ENCODE results near the gene YARS2.

YARS2 gene

DNA sequence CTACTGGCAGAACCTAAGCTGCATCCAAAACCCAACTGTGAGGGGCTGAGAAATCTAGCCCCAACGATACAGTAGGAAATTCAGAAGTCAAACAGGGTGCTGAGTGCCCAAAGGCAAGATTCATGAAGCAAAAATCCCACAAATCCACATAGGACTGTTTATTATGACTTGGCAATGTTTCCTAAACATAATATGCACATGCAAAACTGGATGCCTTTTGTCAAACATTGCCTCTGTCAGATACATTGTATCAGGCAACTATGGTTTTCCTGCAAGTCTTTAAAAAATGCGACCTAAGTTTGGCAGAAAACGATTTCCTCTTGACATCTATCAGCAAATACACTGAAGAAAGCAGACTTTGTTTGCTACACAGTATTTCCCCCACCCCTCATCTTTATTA, 27.3 kb upstream of the YARS2 start:
- no peak overlapping the region for H2BK120ac ChIP-seq (ENCODE audit: insufficient read depth, low read length, poor library complexity)
- H4K91ac ChIP-seq (ENCODE audit: low read depth, low read length), result no peak overlapping the region
- H3K4ac ChIP-seq (ENCODE audit: low read depth, low read length), result no peak overlapping the region
- no peak overlapping the region for H3K14ac ChIP-seq (ENCODE audit: low read length)
- H4K8ac ChIP-seq (ENCODE audit: low read depth, low read length), result no peak overlapping the region
- H2BK12ac ChIP-seq (ENCODE audit: low read length), result no peak overlapping the region
- no peaks in the 10 kb centered on the region for H3K79me2 ChIP-seq (ENCODE audit: control insufficient read depth, insufficient read depth, low read length, poor library complexity)
- peak overlapping the region; percentile 10 for H3K9ac ChIP-seq (ENCODE audit: low read length)
- peaks cover 0 to 4% of the 10 kb centered on the region in 2 experiments for H3K4me1 ChIP-seq (ENCODE audit: control insufficient read depth in 1 of 2, insufficient read depth in 2 of 2, low read length in 2 of 2)
- no peak overlapping the region for H3K23ac ChIP-seq (ENCODE audit: low read length)
- peaks cover 1% of the 10 kb centered on the region for H3K9me3 ChIP-seq (ENCODE audit: insufficient read depth, low read depth, low read length)
- H3K4me3 ChIP-seq (ENCODE audit: low read depth, low read length), result no peak overlapping the region
- peaks cover 1 to 2% of the 10 kb centered on the region in 2 experiments for H3K36me3 ChIP-seq (ENCODE audit: control insufficient read depth in 1 of 2, insufficient read depth in 2 of 2, low read length in 2 of 2)
- no peak overlapping the region for H4K12ac ChIP-seq (ENCODE audit: low read depth, low read length)
- no peak overlapping the region for H3K27ac ChIP-seq (ENCODE audit: low read depth, low read length)
- no peak overlapping the region for H2AK5ac ChIP-seq (ENCODE audit: low read length)
- no peak overlapping the region for H2BK5ac ChIP-seq (ENCODE audit: low read depth, low read length, poor library complexity)
- no peaks in the 10 kb centered on the region for H3K79me1 ChIP-seq (ENCODE audit: low read length)
- WGBS (ENCODE audit: extremely low coverage, insufficient coverage, insufficient read length), result no CpG with 5 or more reads among the region's 3 CpGs
- no peak overlapping the region for H3K4me2 ChIP-seq (ENCODE audit: low read length)
- no peaks in the 10 kb centered on the region for H3K27me3 ChIP-seq (ENCODE audit: insufficient read depth, low read length)
- DNase-seq, result no peak
- no peak overlapping the region for H2AFZ ChIP-seq (ENCODE audit: insufficient read depth, low read length, poor library complexity)
- no peak overlapping the region for H3K18ac ChIP-seq (ENCODE audit: low read length)

DNA sequence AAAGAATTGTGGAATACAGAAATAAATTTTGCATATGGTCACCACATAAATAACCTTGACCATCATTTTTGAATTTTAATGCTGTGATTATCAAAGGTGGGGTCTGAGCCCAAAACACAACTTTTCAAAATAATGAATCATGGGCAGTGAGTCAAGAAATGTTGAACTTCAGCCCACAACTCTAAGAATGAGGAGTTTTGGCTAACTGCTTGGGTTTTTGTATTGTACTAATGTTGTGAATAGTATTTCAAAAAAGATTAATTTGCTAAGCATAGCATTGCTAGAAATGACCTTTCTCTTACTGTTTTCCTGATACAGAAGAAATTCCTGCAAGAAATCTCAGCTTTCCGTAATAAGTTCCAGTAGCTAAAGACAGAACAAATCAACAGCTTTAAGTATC, 24.4 kb upstream of the YARS2 start:
- H3K4me3 ChIP-seq (ENCODE audit: low read depth, low read length), result no peak overlapping the region
- H3K79me1 ChIP-seq (ENCODE audit: low read length), result no peaks in the 10 kb centered on the region
- H3K4me1 ChIP-seq (ENCODE audit: control insufficient read depth in 1 of 2, insufficient read depth in 2 of 2, low read length in 2 of 2), result peaks cover 0 to 4% of the 10 kb centered on the region in 2 experiments
- H2BK12ac ChIP-seq (ENCODE audit: low read length), result no peak overlapping the region
- no peak overlapping the region for H4K12ac ChIP-seq (ENCODE audit: low read depth, low read length)
- no peak overlapping the region for H4K8ac ChIP-seq (ENCODE audit: low read depth, low read length)
- no peak overlapping the region for H3K14ac ChIP-seq (ENCODE audit: low read length)
- no CpG with 5 or more reads among the region's 1 CpG for WGBS (ENCODE audit: extremely low coverage, insufficient coverage, insufficient read length)
- no peak overlapping the region for H2AK5ac ChIP-seq (ENCODE audit: low read length)
- no peaks in the 10 kb centered on the region for H3K27me3 ChIP-seq (ENCODE audit: insufficient read depth, low read length)
- H3K23ac ChIP-seq (ENCODE audit: low read length), result no peak overlapping the region
- H2AFZ ChIP-seq (ENCODE audit: insufficient read depth, low read length, poor library complexity), result no peak overlapping the region
- H3K9me3 ChIP-seq (ENCODE audit: insufficient read depth, low read depth, low read length), result no peaks in the 10 kb centered on the region
- no peak overlapping the region for H2BK5ac ChIP-seq (ENCODE audit: low read depth, low read length, poor library complexity)
- no peak overlapping the region for H2BK120ac ChIP-seq (ENCODE audit: insufficient read depth, low read length, poor library complexity)
- no peak overlapping the region for H4K91ac ChIP-seq (ENCODE audit: low read depth, low read length)
- no peak overlapping the region for H3K4ac ChIP-seq (ENCODE audit: low read depth, low read length)
- no peaks in the 10 kb centered on the region for H3K36me3 ChIP-seq (ENCODE audit: control insufficient read depth in 1 of 2, insufficient read depth in 2 of 2, low read length in 2 of 2)
- no peaks in the 10 kb centered on the region for H3K79me2 ChIP-seq (ENCODE audit: control insufficient read depth, insufficient read depth, low read length, poor library complexity)
- H3K18ac ChIP-seq (ENCODE audit: low read length), result no peak overlapping the region
- H3K27ac ChIP-seq (ENCODE audit: low read depth, low read length), result no peak overlapping the region
- H3K4me2 ChIP-seq (ENCODE audit: low read length), result no peak overlapping the region
- no peak for DNase-seq
- H3K9ac ChIP-seq (ENCODE audit: low read length), result no peak overlapping the region

DNA sequence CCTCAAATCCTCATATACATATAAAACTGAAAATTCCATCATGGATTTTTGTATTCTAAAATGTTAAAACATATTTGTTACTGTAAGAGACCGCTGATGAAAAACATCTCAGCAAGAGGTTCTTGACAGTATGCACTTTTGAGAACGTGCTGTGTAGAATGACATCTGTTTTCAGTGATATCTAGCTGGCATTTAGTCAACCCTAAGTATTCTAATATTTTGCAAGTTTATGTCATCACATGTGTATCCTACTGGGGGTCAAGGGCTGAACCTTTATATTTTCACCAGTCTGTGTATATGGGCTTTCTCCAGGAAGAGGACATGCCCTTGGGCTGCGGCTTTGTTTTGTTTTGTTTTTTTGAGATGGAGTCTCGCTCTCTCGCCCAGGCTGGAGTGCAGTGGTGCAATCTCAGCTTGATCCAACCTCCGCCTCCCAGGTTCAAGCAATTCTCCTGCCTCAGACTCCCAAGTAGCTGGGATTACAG, 22.0 kb upstream of the YARS2 start:
- no peak overlapping the region for H3K4ac ChIP-seq (ENCODE audit: low read depth, low read length)
- WGBS (ENCODE audit: extremely low coverage, insufficient coverage, insufficient read length), result no CpG with 5 or more reads among the region's 6 CpGs
- H3K79me2 ChIP-seq (ENCODE audit: control insufficient read depth, insufficient read depth, low read length, poor library complexity), result no peaks in the 10 kb centered on the region

DNA sequence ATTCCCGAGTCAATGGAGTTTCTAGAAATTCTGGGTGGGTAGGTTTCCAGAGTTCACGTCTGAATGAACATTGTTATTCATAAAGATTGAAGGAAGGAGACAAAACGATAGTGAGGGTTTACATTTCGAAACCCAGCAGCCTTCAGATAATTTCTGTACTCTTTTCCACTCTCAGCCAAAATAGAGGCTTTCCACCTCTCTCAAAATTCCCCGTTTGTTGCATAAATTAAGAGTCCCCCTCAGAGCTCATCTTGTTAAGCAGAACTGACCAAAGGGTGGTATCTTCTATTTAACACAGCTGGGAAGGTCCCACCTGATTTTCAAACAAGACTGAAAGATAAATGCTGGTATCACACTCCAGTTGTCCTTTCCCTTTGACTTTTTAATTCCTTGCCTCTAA, 21.5 kb upstream of the YARS2 start:
- no peak for DNase-seq
- no peak overlapping the region for H4K91ac ChIP-seq (ENCODE audit: low read depth, low read length)
- no peak overlapping the region for H3K14ac ChIP-seq (ENCODE audit: low read length)
- H3K4me3 ChIP-seq (ENCODE audit: low read depth, low read length), result no peak overlapping the region
- H3K4me1 ChIP-seq (ENCODE audit: control insufficient read depth in 1 of 2, insufficient read depth in 2 of 2, low read length in 2 of 2), result peaks cover 0 to 4% of the 10 kb centered on the region in 2 experiments
- H3K9ac ChIP-seq (ENCODE audit: low read length), result no peak overlapping the region
- H3K27ac ChIP-seq (ENCODE audit: low read depth, low read length), result no peak overlapping the region
- H3K36me3 ChIP-seq (ENCODE audit: control insufficient read depth in 1 of 2, insufficient read depth in 2 of 2, low read length in 2 of 2), result no peaks in the 10 kb centered on the region
- no peak overlapping the region for H4K12ac ChIP-seq (ENCODE audit: low read depth, low read length)
- H3K4ac ChIP-seq (ENCODE audit: low read depth, low read length), result no peak overlapping the region
- no peak overlapping the region for H2BK5ac ChIP-seq (ENCODE audit: low read depth, low read length, poor library complexity)
- no peak overlapping the region for H2BK12ac ChIP-seq (ENCODE audit: low read length)
- no peak overlapping the region for H3K23ac ChIP-seq (ENCODE audit: low read length)
- H3K4me2 ChIP-seq (ENCODE audit: low read length), result no peak overlapping the region
- no peak overlapping the region for H2AK5ac ChIP-seq (ENCODE audit: low read length)
- no peaks in the 10 kb centered on the region for H3K27me3 ChIP-seq (ENCODE audit: insufficient read depth, low read length)
- H2BK120ac ChIP-seq (ENCODE audit: insufficient read depth, low read length, poor library complexity), result no peak overlapping the region
- no peak overlapping the region for H2AFZ ChIP-seq (ENCODE audit: insufficient read depth, low read length, poor library complexity)
- no peaks in the 10 kb centered on the region for H3K79me2 ChIP-seq (ENCODE audit: control insufficient read depth, insufficient read depth, low read length, poor library complexity)
- no peak overlapping the region for H4K8ac ChIP-seq (ENCODE audit: low read depth, low read length)
- no CpG with 5 or more reads among the region's 5 CpGs for WGBS (ENCODE audit: extremely low coverage, insufficient coverage, insufficient read length)
- H3K18ac ChIP-seq (ENCODE audit: low read length), result no peak overlapping the region
- no peaks in the 10 kb centered on the region for H3K79me1 ChIP-seq (ENCODE audit: low read length)
- no peaks in the 10 kb centered on the region for H3K9me3 ChIP-seq (ENCODE audit: insufficient read depth, low read depth, low read length)

More for the DNA sequence above, 22.0 kb upstream of the YARS2 start:
- H2AK5ac ChIP-seq (ENCODE audit: low read length), result no peak overlapping the region
- no peaks in the 10 kb centered on the region for H3K27me3 ChIP-seq (ENCODE audit: insufficient read depth, low read length)
- no peak overlapping the region for H3K18ac ChIP-seq (ENCODE audit: low read length)
- H3K9ac ChIP-seq (ENCODE audit: low read length), result no peak overlapping the region
- H4K12ac ChIP-seq (ENCODE audit: low read depth, low read length), result no peak overlapping the region
- H2AFZ ChIP-seq (ENCODE audit: insufficient read depth, low read length, poor library complexity), result no peak overlapping the region
- H3K27ac ChIP-seq (ENCODE audit: low read depth, low read length), result no peak overlapping the region
- no peak overlapping the region for H3K4me2 ChIP-seq (ENCODE audit: low read length)
- no peak overlapping the region for H2BK120ac ChIP-seq (ENCODE audit: insufficient read depth, low read length, poor library complexity)
- H4K91ac ChIP-seq (ENCODE audit: low read depth, low read length), result no peak overlapping the region
- H3K79me1 ChIP-seq (ENCODE audit: low read length), result no peaks in the 10 kb centered on the region
- H3K4me1 ChIP-seq (ENCODE audit: control insufficient read depth in 1 of 2, insufficient read depth in 2 of 2, low read length in 2 of 2), result peaks cover 0 to 4% of the 10 kb centered on the region in 2 experiments
- H3K9me3 ChIP-seq (ENCODE audit: insufficient read depth, low read depth, low read length), result no peaks in the 10 kb centered on the region
- no peak overlapping the region for H2BK5ac ChIP-seq (ENCODE audit: low read depth, low read length, poor library complexity)
- no peak overlapping the region for H2BK12ac ChIP-seq (ENCODE audit: low read length)
- H3K36me3 ChIP-seq (ENCODE audit: control insufficient read depth in 1 of 2, insufficient read depth in 2 of 2, low read length in 2 of 2), result no peaks in the 10 kb centered on the region
- no peak overlapping the region for H3K23ac ChIP-seq (ENCODE audit: low read length)
- H4K8ac ChIP-seq (ENCODE audit: low read depth, low read length), result no peak overlapping the region
- no peak overlapping the region for H3K14ac ChIP-seq (ENCODE audit: low read length)
- no peak overlapping the region for H3K4me3 ChIP-seq (ENCODE audit: low read depth, low read length)
- no peak for DNase-seq

Measured in trophoblast cell (in vitro differentiated cells and primary cell).